HCT116 (cell line): Measurements from ENCODE around the gene TNN. TPM values are rescaled to one million over a fixed set of nuclear protein-coding genes. Genes with fewer than 3 reads are reported as not detected.

Experiments used
- ATAC-seq: fragments of 200-7000 bp; cut with Tn5 transposase; 2 replicates; pipeline ENCODE4 v1.9.1; 2020; ENCODE audit warnings: mild to moderate bottlenecking, moderate library complexity
- BruUV-seq: library from RNA; stranded (reverse); fragments of 400-500 nt; replicated peaks from 2 replicates; lab custom pipeline; 2021; lab: Mats Ljungman, UMichigan
- CTCF ChIA-PET: fragments of 300-600 bp; sonication (Branson Sonifier 250); formaldehyde crosslinking; loops from one replicate; lab custom pipeline; 2021; ENCODE audit warnings: antibody characterized with exemption; lab: Charles Lee
- POLR2A ChIA-PET: fragments of 300-600, 350-600 bp; sonication (Branson Sonifier 250); formaldehyde crosslinking; loops from one replicate; lab custom pipeline; 2021; ENCODE audit warnings: antibody characterized with exemption; lab: Charles Lee
- RAD21 ChIA-PET, 2 experiments: fragments of 300-600 bp; sonication (Branson Sonifier 250); formaldehyde crosslinking; loops; one replicate each; lab custom pipeline; 2023; ENCODE audit warnings: low total read pairs in 2 of 2; ENCODE audit not compliant: uncharacterized antibody in 2 of 2, unreplicated experiment in 2 of 2, low non-redundant PET in 1 of 2; lab: Charles Lee
- DNase-seq: peaks from one replicate; pipeline ENCODE4 v3.0.0-alpha.2; 2010; ENCODE audit warnings: low read depth, low spot score
- H2AFZ ChIP-seq: fragments of 200-600 bp; shearing (Covaris generic), sonication (generic); 2 replicates; pipeline ENCODE4 v1.6.1; 2017; ENCODE audit warnings: low read depth, mixed run types, mixed read lengths, antibody characterized with exemption, low read length; ENCODE audit not compliant: poor library complexity, severe bottlenecking
- H3K27ac ChIP-seq: 2 replicates; pipeline ENCODE4 v1.5.1; 2012; ENCODE audit warnings: low read depth, low read length
- H3K27me3 ChIP-seq: fragments of 200-600 bp; sonication (generic); 2 replicates; pipeline ENCODE4 v1.6.1; 2016; ENCODE audit warnings: mixed run types, low read length, mixed read lengths; ENCODE audit not compliant: insufficient read depth
- H3K36me3 ChIP-seq, 2 experiments: fragments of 200-500 bp in 1 of 2; fragments of 200-600 bp in 1 of 2; sonication (Bioruptor generic) in 1 of 2; sonication (generic) in 1 of 2; 2 replicates each; pipeline versions ENCODE4 v1.5.1 to v1.6.1; 2014 to 2016; ENCODE audit warnings: low read length in 2 of 2, inconsistent platforms in 1 of 2, mixed read lengths in 1 of 2, mixed run types in 1 of 2; ENCODE audit not compliant: insufficient read depth in 2 of 2, control insufficient read depth in 1 of 2
- H3K4me1 ChIP-seq, 2 experiments: fragments of 200-600 bp in 1 of 2; sonication (generic) in 1 of 2; 2 replicates each; pipeline versions ENCODE4 v1.5.1 to v1.6.1; 2012 to 2017; ENCODE audit warnings: low read length in 2 of 2, inconsistent platforms in 1 of 2, mild to moderate bottlenecking in 1 of 2, mixed read lengths in 1 of 2, mixed run types in 1 of 2, moderate library complexity in 1 of 2; ENCODE audit not compliant: insufficient read depth in 2 of 2, control insufficient read depth in 1 of 2
- H3K4me2 ChIP-seq: fragments of 200-600 bp; sonication (generic); 2 replicates; pipeline ENCODE4 v1.6.1; 2017; ENCODE audit warnings: mixed run types, low read length, mixed read lengths
- H3K4me3 ChIP-seq, 2 experiments: fragments of 200-600 bp in 1 of 2; sonication (generic) in 1 of 2; replicated peaks in 1 of 2; 2 replicates each; pipeline ENCODE4 v1.5.1; 2011 to 2016; ENCODE audit warnings: low read length in 2 of 2, control low read depth in 1 of 2, low read depth in 1 of 2, mild to moderate bottlenecking in 1 of 2, mixed read lengths in 1 of 2, mixed run types in 1 of 2
- H3K79me2 ChIP-seq: fragments of 200-600 bp; sonication (generic); 2 replicates; pipeline ENCODE4 v1.6.1; 2017; ENCODE audit warnings: mild to moderate bottlenecking, mixed run types, low read length, moderate library complexity, mixed read lengths; ENCODE audit not compliant: insufficient read depth
- H3K9ac ChIP-seq: fragments of 200-600 bp; sonication (generic); 2 replicates; pipeline ENCODE4 v1.6.1; 2016; ENCODE audit warnings: low read length, mixed read lengths
- H3K9me2 ChIP-seq: fragments of 200-600 bp; sonication (generic), shearing (Covaris generic); 2 replicates; pipeline ENCODE4 v1.6.1; 2017; ENCODE audit warnings: mixed run types, mild to moderate bottlenecking, moderate library complexity; ENCODE audit not compliant: insufficient read depth
- H3K9me3 ChIP-seq, 2 experiments: fragments of 200-500 bp in 1 of 2; fragments of 200-600 bp in 1 of 2; sonication (Bioruptor generic) in 1 of 2; sonication (generic) in 1 of 2; 2 replicates each; pipeline ENCODE4 v1.6.1; 2014 to 2017; ENCODE audit warnings: low read length in 2 of 2, mixed read lengths in 2 of 2, inconsistent platforms in 1 of 2, low read depth in 1 of 2, mild to moderate bottlenecking in 1 of 2, mixed run types in 1 of 2, moderate library complexity in 1 of 2; ENCODE audit not compliant: control insufficient read depth in 1 of 2, insufficient read depth in 1 of 2
- H4K20me1 ChIP-seq: fragments of 200-600 bp; sonication (generic), shearing (Covaris generic); 2 replicates; pipeline ENCODE4 v1.6.1; 2017; ENCODE audit warnings: mixed run types, mild to moderate bottlenecking, moderate library complexity; ENCODE audit not compliant: insufficient read depth
- CBX3 ChIP-seq: IDR thresholded peaks from 2 replicates; pipeline ENCODE4 v1.6.1; 2012; ENCODE audit warnings: low read depth
- EGR1 ChIP-seq: IDR thresholded peaks from 2 replicates; pipeline ENCODE4 v1.6.1; 2012; ENCODE audit warnings: low read depth
- POLR2AphosphoS5 ChIP-seq: IDR thresholded peaks from 2 replicates; pipeline ENCODE4 v1.6.1; 2011; ENCODE audit warnings: mild to moderate bottlenecking, low read depth, low read length, moderate library complexity
- SRF ChIP-seq: IDR thresholded peaks from 2 replicates; pipeline ENCODE4 v1.6.1; 2012; ENCODE audit warnings: low read depth
- YY1 ChIP-seq: IDR thresholded peaks from 2 replicates; pipeline ENCODE4 v1.6.1; 2011; ENCODE audit warnings: low read length, low read depth, moderate library complexity, mild to moderate bottlenecking; ENCODE audit not compliant: insufficient replicate concordance; ENCODE audit errors: extremely low read depth
- intact Hi-C: fragments of 100-400 bp; cut with micrococcal nuclease; formaldehyde crosslinking; loops from 2 replicates; pipeline ENCODE4 v1.10.0; 2022
- total RNA-seq: library from RNA; stranded (reverse); gene quantifications from one replicate; pipeline ENCODE4 v1.2.1, GENCODE V29; 2021; ENCODE audit not compliant: unreplicated experiment
- TF ChIP-seq, protein P1 (sequence below): IDR thresholded peaks from 2 replicates; pipeline ENCODE4 v1.6.1; 2012
- TF ChIP-seq, protein P2 (sequence below), 3 experiments: fragments of 200-600 bp in 1 of 3; sonication (generic) in 1 of 3; IDR thresholded peaks in 2 of 3; conservative IDR thresholded peaks in 1 of 3; 2 replicates each; pipeline ENCODE4 v1.5.1; 2012 to 2017; ENCODE audit warnings: low read depth in 2 of 3, low read length in 2 of 3, antibody characterized with exemption in 1 of 3, borderline replicate concordance in 1 of 3, control low read depth in 1 of 3, mild to moderate bottlenecking in 1 of 3, mixed read lengths in 1 of 3, mixed run types in 1 of 3, moderate library complexity in 1 of 3; ENCODE audit not compliant: insufficient read depth in 1 of 3
- TF ChIP-seq, protein P3 (sequence below): IDR thresholded peaks from 2 replicates; pipeline ENCODE4 v1.6.1; 2011; ENCODE audit warnings: mild to moderate bottlenecking, low read length, moderate library complexity; ENCODE audit not compliant: insufficient replicate concordance; ENCODE audit errors: extremely low read depth

Gene TNN
- total RNA-seq, 1 experiment from 2014 or later: not detected

DNA sequence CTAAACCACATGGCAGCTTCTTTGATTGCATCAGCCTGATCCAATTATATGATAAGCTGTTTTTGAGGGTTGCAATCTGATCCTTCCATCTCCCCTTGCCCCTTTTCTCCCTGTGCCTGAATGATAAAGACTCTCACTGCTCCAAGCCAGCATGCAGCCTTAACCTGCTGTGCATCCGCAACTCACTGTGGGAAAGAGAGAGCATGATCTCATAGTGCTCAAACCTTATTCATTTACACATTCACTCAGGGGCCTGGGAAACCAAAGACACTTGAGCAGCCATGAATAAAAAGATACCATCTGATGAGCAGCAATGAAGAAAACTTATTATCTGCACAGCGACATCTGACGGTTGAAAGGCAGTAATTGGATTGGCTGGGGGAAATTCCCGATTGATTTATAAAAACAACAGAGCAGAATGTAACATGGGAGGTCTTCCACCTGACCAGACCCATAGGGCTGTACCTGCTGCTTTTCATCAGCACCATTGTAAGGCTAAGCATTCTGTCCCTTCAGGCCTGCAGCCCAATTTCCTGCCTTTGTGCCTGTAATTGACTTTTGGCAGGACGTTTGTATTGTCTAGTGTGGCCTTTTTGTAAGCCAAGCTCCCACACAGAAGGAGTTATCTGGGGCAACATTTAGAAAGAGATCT, 62.5 kb downstream of the TNN start:
- no peak overlapping the region for H3K4me3 ChIP-seq
- TF ChIP-seq YY1: no peak
- TF ChIP-seq, protein P1, sequence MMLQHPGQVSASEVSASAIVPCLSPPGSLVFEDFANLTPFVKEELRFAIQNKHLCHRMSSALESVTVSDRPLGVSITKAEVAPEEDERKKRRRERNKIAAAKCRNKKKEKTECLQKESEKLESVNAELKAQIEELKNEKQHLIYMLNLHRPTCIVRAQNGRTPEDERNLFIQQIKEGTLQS: no peak
- TF ChIP-seq SRF: no peak
- TF ChIP-seq, protein P2, sequence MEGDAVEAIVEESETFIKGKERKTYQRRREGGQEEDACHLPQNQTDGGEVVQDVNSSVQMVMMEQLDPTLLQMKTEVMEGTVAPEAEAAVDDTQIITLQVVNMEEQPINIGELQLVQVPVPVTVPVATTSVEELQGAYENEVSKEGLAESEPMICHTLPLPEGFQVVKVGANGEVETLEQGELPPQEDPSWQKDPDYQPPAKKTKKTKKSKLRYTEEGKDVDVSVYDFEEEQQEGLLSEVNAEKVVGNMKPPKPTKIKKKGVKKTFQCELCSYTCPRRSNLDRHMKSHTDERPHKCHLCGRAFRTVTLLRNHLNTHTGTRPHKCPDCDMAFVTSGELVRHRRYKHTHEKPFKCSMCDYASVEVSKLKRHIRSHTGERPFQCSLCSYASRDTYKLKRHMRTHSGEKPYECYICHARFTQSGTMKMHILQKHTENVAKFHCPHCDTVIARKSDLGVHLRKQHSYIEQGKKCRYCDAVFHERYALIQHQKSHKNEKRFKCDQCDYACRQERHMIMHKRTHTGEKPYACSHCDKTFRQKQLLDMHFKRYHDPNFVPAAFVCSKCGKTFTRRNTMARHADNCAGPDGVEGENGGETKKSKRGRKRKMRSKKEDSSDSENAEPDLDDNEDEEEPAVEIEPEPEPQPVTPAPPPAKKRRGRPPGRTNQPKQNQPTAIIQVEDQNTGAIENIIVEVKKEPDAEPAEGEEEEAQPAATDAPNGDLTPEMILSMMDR (IDR thresholded peaks at IDR 0.05 in 2 of 3, conservative IDR thresholded peaks at IDR 0.05 in 1 of 3; ENCODE audit: borderline replicate concordance in 1 of 3, insufficient read depth in 1 of 3, low read depth in 2 of 3, low read length in 2 of 3): no peak
- TF ChIP-seq, protein P3, sequence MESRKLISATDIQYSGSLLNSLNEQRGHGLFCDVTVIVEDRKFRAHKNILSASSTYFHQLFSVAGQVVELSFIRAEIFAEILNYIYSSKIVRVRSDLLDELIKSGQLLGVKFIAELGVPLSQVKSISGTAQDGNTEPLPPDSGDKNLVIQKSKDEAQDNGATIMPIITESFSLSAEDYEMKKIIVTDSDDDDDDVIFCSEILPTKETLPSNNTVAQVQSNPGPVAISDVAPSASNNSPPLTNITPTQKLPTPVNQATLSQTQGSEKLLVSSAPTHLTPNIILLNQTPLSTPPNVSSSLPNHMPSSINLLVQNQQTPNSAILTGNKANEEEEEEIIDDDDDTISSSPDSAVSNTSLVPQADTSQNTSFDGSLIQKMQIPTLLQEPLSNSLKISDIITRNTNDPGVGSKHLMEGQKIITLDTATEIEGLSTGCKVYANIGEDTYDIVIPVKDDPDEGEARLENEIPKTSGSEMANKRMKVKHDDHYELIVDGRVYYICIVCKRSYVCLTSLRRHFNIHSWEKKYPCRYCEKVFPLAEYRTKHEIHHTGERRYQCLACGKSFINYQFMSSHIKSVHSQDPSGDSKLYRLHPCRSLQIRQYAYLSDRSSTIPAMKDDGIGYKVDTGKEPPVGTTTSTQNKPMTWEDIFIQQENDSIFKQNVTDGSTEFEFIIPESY: no peak
- no peak for TF ChIP-seq POLR2AphosphoS5
- TF ChIP-seq CBX3: no peak
- no peak for TF ChIP-seq EGR1
- POLR2A ChIA-PET: no interaction called here
- no peaks in the 10 kb centered on the region for H3K36me3 ChIP-seq
- no peaks in the 10 kb centered on the region for H3K9me3 ChIP-seq
- H3K27me3 ChIP-seq: no peaks in the 10 kb centered on the region
- no TSS peak for BruUV-seq
- RAD21 ChIA-PET: no interaction called here
- no peak overlapping the region for H3K27ac ChIP-seq
- no peak overlapping the region for H3K4me2 ChIP-seq
- CTCF ChIA-PET: interaction anchor here (1.1 kb wide), 1 partner anchor 16 kb away, joined by 3 read pairs; no protein-coding TSS in a partner anchor
- no peak for ATAC-seq
- H3K9ac ChIP-seq: no peak overlapping the region
- H4K20me1 ChIP-seq: no peaks in the 10 kb centered on the region
- no peak for DNase-seq
- no peaks in the 10 kb centered on the region for H3K9me2 ChIP-seq
- no peaks in the 10 kb centered on the region for H3K79me2 ChIP-seq
- peaks cover 0 to 8% of the 10 kb centered on the region in 2 experiments; a peak in 1 of 4 replicates for H3K4me1 ChIP-seq
- intact Hi-C loops: no loop called here
- no peak overlapping the region for H2AFZ ChIP-seq
